Esophagus muscularis mucosa (tissue), 3 donors: Measurements from ENCODE around the gene ANO10.

Experiments used
- POLR2A ChIP-seq: fragments of 450-650 bp; IDR thresholded peaks from one replicate; pipeline ENCODE4 v1.6.1; 2017; ENCODE audit warnings: antibody characterized with exemption, moderate library complexity, mild to moderate bottlenecking, low read depth
- TF ChIP-seq, protein P1 (sequence below), 3 experiments: fragments of 200-600 bp in 2 of 3; fragments of 450-650 bp in 1 of 3; sonication (generic) in 2 of 3; IDR thresholded peaks; one replicate each; pipeline ENCODE4 v1.5.1; 2017 to 2019; ENCODE audit warnings: antibody characterized with exemption in 3 of 3, mild to moderate bottlenecking in 2 of 3, moderate library complexity in 1 of 3

DNA sequence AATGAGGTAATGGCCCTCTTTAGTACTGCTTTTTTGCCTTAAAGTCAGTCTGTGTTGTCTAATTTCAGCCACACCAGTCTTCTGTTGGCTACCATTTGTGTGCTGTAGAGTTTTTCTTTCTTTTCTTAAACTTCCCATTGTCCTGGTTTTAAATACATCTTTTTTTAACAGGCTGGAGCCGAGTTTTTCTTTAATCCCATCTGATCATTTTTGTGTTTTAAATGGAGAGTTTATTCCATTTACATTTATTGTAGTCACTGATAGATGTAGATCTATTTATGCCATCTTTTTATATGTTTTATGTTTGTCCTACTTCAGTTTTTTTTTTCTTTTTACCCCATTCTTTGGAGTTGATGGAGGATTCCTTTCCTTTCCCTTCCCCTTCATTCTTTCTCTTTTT lies 286.0 kb downstream of the ANO10 start:
- TF ChIP-seq, protein P1, sequence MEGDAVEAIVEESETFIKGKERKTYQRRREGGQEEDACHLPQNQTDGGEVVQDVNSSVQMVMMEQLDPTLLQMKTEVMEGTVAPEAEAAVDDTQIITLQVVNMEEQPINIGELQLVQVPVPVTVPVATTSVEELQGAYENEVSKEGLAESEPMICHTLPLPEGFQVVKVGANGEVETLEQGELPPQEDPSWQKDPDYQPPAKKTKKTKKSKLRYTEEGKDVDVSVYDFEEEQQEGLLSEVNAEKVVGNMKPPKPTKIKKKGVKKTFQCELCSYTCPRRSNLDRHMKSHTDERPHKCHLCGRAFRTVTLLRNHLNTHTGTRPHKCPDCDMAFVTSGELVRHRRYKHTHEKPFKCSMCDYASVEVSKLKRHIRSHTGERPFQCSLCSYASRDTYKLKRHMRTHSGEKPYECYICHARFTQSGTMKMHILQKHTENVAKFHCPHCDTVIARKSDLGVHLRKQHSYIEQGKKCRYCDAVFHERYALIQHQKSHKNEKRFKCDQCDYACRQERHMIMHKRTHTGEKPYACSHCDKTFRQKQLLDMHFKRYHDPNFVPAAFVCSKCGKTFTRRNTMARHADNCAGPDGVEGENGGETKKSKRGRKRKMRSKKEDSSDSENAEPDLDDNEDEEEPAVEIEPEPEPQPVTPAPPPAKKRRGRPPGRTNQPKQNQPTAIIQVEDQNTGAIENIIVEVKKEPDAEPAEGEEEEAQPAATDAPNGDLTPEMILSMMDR (IDR thresholded peaks at IDR 0.05), result no peak
- TF ChIP-seq POLR2A, result no peak
